WTC11 (cell line): ENCODE results near the gene SREBF1.

Source experiments
- EMX1 ChIP-seq: fragments of 250-450 bp; sonication (Bioruptor Pico); IDR thresholded peaks from 2 replicates; pipeline ENCODE4 v1.8.0; 2021; ENCODE audit warnings: mild to moderate bottlenecking
- FOXJ3 ChIP-seq: sonication (generic); formaldehyde crosslinking; IDR thresholded peaks from 2 replicates; pipeline ENCODE4 v1.9.0; 2021; ENCODE audit warnings: missing genetic modification reagents, mild to moderate bottlenecking, borderline replicate concordance
- IRF2 ChIP-seq: sonication (generic); formaldehyde crosslinking; IDR thresholded peaks from 2 replicates; pipeline ENCODE4 v1.8.0; 2022; ENCODE audit warnings: low read depth, missing genetic modification reagents, borderline replicate concordance
- RELA ChIP-seq: sonication (generic); formaldehyde crosslinking; IDR thresholded peaks from 2 replicates; pipeline ENCODE4 v1.8.1; 2022; ENCODE audit warnings: missing genetic modification reagents, mild to moderate bottlenecking, borderline replicate concordance
- SP1 ChIP-seq: sonication (generic); formaldehyde crosslinking; conservative IDR thresholded peaks from 2 replicates; pipeline ENCODE4 v1.8.1; 2022; ENCODE audit warnings: missing genetic modification reagents
- TP53 ChIP-seq: sonication (generic); formaldehyde crosslinking; IDR thresholded peaks from 2 replicates; pipeline ENCODE4 v1.8.1; 2023; ENCODE audit warnings: mild to moderate bottlenecking, missing genetic modification reagents
- ZBTB21 ChIP-seq: sonication (generic); formaldehyde crosslinking; IDR thresholded peaks from 2 replicates; pipeline ENCODE4 v1.8.1; 2023; ENCODE audit warnings: mild to moderate bottlenecking, missing genetic modification reagents, borderline replicate concordance
- TF ChIP-seq, protein P1 (sequence below): fragments of 200-600 bp; IDR thresholded peaks from 2 replicates; pipeline ENCODE4 v1.8.0; 2022; ENCODE audit warnings: antibody characterized with exemption
- TF ChIP-seq, protein P2 (sequence below): sonication (generic); formaldehyde crosslinking; IDR thresholded peaks from 2 replicates; pipeline ENCODE4 v1.8.0; 2022; ENCODE audit warnings: mild to moderate bottlenecking, missing genetic modification reagents
- TF ChIP-seq, protein P3 (sequence below): sonication (generic); formaldehyde crosslinking; IDR thresholded peaks from 2 replicates; pipeline ENCODE4 v1.8.1; 2022; ENCODE audit warnings: mild to moderate bottlenecking, missing genetic modification reagents, moderate library complexity, borderline replicate concordance
- TF ChIP-seq, protein P4 (sequence below): sonication (generic); formaldehyde crosslinking; IDR thresholded peaks from 2 replicates; pipeline ENCODE4 v1.8.0; 2022; ENCODE audit warnings: mild to moderate bottlenecking, missing genetic modification reagents
- TF ChIP-seq, protein P5 (sequence below): sonication (generic); formaldehyde crosslinking; IDR thresholded peaks from 2 replicates; pipeline ENCODE4 v1.8.0; 2022; ENCODE audit warnings: mild to moderate bottlenecking, missing genetic modification reagents

DNA sequence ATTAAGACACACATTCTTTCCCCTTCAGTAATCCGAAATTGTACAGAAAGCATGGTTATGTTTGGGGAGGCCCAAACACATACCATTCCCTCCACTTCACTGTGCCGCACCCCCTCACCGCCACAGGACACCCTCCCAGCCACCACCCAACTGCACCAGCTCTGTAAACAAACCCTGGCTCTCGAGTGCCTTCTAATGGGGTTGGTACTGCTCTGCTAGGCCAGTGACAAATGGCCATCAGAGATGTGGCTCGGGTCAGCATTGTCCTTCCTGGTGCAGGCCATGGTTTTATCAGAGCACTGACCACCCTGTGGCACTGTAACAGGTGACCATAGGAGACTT lies 24.0 kb upstream of the SREBF1 start:
- TF ChIP-seq, protein P1, sequence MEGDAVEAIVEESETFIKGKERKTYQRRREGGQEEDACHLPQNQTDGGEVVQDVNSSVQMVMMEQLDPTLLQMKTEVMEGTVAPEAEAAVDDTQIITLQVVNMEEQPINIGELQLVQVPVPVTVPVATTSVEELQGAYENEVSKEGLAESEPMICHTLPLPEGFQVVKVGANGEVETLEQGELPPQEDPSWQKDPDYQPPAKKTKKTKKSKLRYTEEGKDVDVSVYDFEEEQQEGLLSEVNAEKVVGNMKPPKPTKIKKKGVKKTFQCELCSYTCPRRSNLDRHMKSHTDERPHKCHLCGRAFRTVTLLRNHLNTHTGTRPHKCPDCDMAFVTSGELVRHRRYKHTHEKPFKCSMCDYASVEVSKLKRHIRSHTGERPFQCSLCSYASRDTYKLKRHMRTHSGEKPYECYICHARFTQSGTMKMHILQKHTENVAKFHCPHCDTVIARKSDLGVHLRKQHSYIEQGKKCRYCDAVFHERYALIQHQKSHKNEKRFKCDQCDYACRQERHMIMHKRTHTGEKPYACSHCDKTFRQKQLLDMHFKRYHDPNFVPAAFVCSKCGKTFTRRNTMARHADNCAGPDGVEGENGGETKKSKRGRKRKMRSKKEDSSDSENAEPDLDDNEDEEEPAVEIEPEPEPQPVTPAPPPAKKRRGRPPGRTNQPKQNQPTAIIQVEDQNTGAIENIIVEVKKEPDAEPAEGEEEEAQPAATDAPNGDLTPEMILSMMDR: no peak
- TF ChIP-seq SP1 (CRISPR knock-in tag) (no peak), RELA (CRISPR knock-in tag) (no peak), FOXJ3 (CRISPR knock-in tag) (no peak), TP53 (no peak), EMX1 (CRISPR knock-in tag) (no peak), IRF2 (CRISPR knock-in tag) (no peak), ZBTB21 (CRISPR knock-in tag) (no peak)
- TF ChIP-seq, protein P2, sequence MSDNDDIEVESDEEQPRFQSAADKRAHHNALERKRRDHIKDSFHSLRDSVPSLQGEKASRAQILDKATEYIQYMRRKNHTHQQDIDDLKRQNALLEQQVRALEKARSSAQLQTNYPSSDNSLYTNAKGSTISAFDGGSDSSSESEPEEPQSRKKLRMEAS: no peak
- TF ChIP-seq, protein P3, sequence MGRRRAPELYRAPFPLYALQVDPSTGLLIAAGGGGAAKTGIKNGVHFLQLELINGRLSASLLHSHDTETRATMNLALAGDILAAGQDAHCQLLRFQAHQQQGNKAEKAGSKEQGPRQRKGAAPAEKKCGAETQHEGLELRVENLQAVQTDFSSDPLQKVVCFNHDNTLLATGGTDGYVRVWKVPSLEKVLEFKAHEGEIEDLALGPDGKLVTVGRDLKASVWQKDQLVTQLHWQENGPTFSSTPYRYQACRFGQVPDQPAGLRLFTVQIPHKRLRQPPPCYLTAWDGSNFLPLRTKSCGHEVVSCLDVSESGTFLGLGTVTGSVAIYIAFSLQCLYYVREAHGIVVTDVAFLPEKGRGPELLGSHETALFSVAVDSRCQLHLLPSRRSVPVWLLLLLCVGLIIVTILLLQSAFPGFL (CRISPR knock-in tag): no peak
- TF ChIP-seq, protein P4, sequence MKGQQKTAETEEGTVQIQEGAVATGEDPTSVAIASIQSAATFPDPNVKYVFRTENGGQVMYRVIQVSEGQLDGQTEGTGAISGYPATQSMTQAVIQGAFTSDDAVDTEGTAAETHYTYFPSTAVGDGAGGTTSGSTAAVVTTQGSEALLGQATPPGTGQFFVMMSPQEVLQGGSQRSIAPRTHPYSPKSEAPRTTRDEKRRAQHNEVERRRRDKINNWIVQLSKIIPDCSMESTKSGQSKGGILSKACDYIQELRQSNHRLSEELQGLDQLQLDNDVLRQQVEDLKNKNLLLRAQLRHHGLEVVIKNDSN (CRISPR knock-in tag): no peak
- TF ChIP-seq, protein P5, sequence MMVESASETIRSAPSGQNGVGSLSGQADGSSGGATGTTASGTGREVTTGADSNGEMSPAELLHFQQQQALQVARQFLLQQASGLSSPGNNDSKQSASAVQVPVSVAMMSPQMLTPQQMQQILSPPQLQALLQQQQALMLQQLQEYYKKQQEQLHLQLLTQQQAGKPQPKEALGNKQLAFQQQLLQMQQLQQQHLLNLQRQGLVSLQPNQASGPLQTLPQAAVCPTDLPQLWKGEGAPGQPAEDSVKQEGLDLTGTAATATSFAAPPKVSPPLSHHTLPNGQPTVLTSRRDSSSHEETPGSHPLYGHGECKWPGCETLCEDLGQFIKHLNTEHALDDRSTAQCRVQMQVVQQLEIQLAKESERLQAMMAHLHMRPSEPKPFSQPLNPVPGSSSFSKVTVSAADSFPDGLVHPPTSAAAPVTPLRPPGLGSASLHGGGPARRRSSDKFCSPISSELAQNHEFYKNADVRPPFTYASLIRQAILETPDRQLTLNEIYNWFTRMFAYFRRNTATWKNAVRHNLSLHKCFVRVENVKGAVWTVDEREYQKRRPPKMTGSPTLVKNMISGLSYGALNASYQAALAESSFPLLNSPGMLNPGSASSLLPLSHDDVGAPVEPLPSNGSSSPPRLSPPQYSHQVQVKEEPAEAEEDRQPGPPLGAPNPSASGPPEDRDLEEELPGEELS: no peak
